Measurements from ENCODE around the gene KYNU. TPM values are rescaled to one million over a fixed set of nuclear protein-coding genes. Genes with fewer than 3 reads are reported as not detected.

The KYNU gene
- total and polyA plus RNA-seq, 3 donors from 2014 or later = 4.5 to 31.9 (median 6.8) TPM

DNA sequence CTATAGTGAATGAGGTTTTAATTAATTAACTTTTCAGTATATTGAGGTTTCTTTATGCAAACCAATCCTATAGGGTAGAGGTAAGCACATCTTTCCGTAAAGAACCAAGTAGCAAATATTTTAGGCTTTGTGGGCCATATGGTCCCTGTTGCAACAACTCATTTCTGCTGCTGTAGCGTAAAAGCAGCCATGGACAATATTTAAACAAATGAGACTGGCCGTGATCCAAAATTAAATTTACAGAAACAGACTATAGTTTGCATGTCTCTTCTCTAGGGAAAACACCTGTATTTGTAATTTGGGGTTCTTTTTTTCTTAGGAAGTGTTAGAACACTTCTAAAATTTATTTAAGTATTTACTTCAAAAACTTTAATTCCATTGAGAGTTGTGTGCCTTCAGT lies 104.3 kb downstream of the KYNU start:
- Histone ChIP-seq H3K9me3 (no peaks in the 10 kb centered on the region), H3K27me3 (no peaks in the 10 kb centered on the region), H3K4me1 (no peaks in the 10 kb centered on the region), H3K36me3 (ENCODE audit: low read depth, missing control alignments) (no peaks in the 10 kb centered on the region), H3K4me3 (no peak overlapping the region), H3K27ac (no peak overlapping the region)
- 86 to 88% methylated on average over 3 of the region's 3 CpGs for WGBS, 2 donors
- intact Hi-C loops (cut with DNase I; ENCODE audit: low total_unique reads) = loop anchor here (10.0 kb wide), 1 partner anchor 297 kb away; no protein-coding TSS in a partner anchor
- TF ChIP-seq POLR2A (IDR thresholded peaks at IDR 0.05) = no peak
- TF ChIP-seq, protein P1, sequence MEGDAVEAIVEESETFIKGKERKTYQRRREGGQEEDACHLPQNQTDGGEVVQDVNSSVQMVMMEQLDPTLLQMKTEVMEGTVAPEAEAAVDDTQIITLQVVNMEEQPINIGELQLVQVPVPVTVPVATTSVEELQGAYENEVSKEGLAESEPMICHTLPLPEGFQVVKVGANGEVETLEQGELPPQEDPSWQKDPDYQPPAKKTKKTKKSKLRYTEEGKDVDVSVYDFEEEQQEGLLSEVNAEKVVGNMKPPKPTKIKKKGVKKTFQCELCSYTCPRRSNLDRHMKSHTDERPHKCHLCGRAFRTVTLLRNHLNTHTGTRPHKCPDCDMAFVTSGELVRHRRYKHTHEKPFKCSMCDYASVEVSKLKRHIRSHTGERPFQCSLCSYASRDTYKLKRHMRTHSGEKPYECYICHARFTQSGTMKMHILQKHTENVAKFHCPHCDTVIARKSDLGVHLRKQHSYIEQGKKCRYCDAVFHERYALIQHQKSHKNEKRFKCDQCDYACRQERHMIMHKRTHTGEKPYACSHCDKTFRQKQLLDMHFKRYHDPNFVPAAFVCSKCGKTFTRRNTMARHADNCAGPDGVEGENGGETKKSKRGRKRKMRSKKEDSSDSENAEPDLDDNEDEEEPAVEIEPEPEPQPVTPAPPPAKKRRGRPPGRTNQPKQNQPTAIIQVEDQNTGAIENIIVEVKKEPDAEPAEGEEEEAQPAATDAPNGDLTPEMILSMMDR (IDR thresholded peaks at IDR 0.05) = no peak
- DNase-seq = no peak

DNA sequence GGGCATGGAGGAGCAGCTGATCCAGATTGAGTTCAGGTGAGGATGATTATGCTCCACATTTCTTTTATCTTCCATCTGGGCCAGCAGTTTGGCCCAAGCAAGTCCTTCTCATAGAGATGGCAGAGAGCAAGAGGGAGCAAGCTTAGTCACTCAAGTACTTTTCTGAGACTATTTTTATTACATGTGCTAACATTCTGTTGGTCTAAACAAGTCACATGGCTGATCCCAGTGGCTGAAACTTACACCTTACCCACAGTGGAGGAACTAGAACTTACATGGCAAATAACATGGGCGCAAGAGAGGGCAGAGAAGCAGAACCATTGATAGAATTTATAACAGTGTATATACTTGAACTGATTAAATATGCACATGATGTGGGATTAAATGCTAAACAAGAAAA lies 105.7 kb downstream of the KYNU start:
- Histone ChIP-seq H3K4me1 (no peaks in the 10 kb centered on the region), H3K36me3 (ENCODE audit: low read depth, missing control alignments) (no peaks in the 10 kb centered on the region), H3K27ac (no peak overlapping the region), H3K27me3 (no peaks in the 10 kb centered on the region), H3K9me3 (no peaks in the 10 kb centered on the region), H3K4me3 (no peak overlapping the region)
- DNase-seq = no peak
- intact Hi-C loops (cut with DNase I; ENCODE audit: low total_unique reads) = loop anchor here (10.0 kb wide), 1 partner anchor 298 kb away; no protein-coding TSS in a partner anchor
- no peak for TF ChIP-seq POLR2A (IDR thresholded peaks at IDR 0.05)
- TF ChIP-seq, protein P1 (IDR thresholded peaks at IDR 0.05) = no peak
- 67 to 90% methylated on average over 1 of the region's 1 CpG for WGBS, 2 donors

DNA sequence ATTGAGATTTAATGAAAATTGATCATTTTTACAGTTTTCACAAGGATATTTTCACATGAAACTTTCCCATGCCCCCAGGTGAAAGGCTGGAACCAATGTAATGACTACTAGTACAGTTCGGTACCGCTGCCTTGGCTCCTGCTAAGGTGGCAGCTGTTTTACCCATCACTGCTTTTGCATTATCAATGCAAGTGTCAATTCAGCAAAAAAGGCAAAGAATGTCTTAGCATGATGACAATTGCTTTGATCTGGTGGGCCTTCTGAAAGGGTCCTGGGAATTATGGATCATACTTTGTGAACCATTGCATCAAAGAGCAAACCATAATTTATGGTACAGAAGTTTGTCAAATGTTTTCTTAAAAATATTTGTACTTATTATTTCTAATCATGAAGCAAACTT lies 107.2 kb downstream of the KYNU start:
- H3K4me1 ChIP-seq = no peaks in the 10 kb centered on the region
- intact Hi-C loops (cut with DNase I; ENCODE audit: low total_unique reads) = loop anchor here (10.0 kb wide), 1 partner anchor 300 kb away; no protein-coding TSS in a partner anchor
- H3K4me3 ChIP-seq = no peak overlapping the region
- no peaks in the 10 kb centered on the region for H3K36me3 ChIP-seq (ENCODE audit: low read depth, missing control alignments)
- no peak for DNase-seq
- no peak overlapping the region for H3K27ac ChIP-seq
- H3K9me3 ChIP-seq = no peaks in the 10 kb centered on the region
- 98 to 99% methylated on average over 2 of the region's 2 CpGs for WGBS, 2 donors
- TF ChIP-seq POLR2A (IDR thresholded peaks at IDR 0.05) = no peak
- TF ChIP-seq, protein P1 (IDR thresholded peaks at IDR 0.05) = no peak
- H3K27me3 ChIP-seq = no peaks in the 10 kb centered on the region

GRCh38 chr2:142987044-142987443 lies 109.6 kb downstream of the KYNU start:
- H3K27ac ChIP-seq = no peak overlapping the region
- no peaks in the 10 kb centered on the region for H3K36me3 ChIP-seq (ENCODE audit: low read depth, missing control alignments)
- no peaks in the 10 kb centered on the region for H3K27me3 ChIP-seq
- 88 to 93% methylated on average over 2 of the region's 2 CpGs for WGBS, 2 donors
- H3K4me3 ChIP-seq = no peak overlapping the region
- no peaks in the 10 kb centered on the region for H3K4me1 ChIP-seq
- no peak for DNase-seq
- intact Hi-C loops (cut with DNase I; ENCODE audit: low total_unique reads) = loop anchor here (10.0 kb wide), 1 partner anchor 302 kb away; no protein-coding TSS in a partner anchor
- TF ChIP-seq POLR2A (IDR thresholded peaks at IDR 0.05) = no peak
- TF ChIP-seq, protein P1 (IDR thresholded peaks at IDR 0.05) = no peak
- H3K9me3 ChIP-seq = no peaks in the 10 kb centered on the region
